IMR-90 (cell line): Measurements from ENCODE around the gene ASTN2. TPM values are rescaled to one million over a fixed set of nuclear protein-coding genes. Genes with fewer than 3 reads are reported as not detected.

Experiments used
- ATAC-seq: fragments of 200-7000 bp; cut with Tn5 transposase; 2 replicates; pipeline ENCODE4 v1.9.1; 2020; ENCODE audit warnings: low read depth, mild to moderate bottlenecking, moderate library complexity
- BruUV-seq: library from RNA; stranded (reverse); fragments of 400-500 nt; replicated peaks from 2 replicates; lab custom pipeline; 2021; lab: Mats Ljungman, UMichigan
- CTCF ChIA-PET: fragments of 300-600 bp; formaldehyde crosslinking; extraction: SDS; loops from one replicate; lab custom pipeline; 2021; ENCODE audit warnings: antibody characterized with exemption; lab: Yijun Ruan, JAX
- POLR2A ChIA-PET: fragments of 300-600 bp; sonication (Branson Sonifier 250); formaldehyde crosslinking; loops from one replicate; lab custom pipeline; 2022; ENCODE audit warnings: antibody characterized with exemption; ENCODE audit not compliant: unreplicated experiment; lab: Charles Lee
- DNase-seq: peaks from one replicate; pipeline ENCODE4 v3.0.0; 2013
- H2AFZ ChIP-seq: replicated peaks from 2 replicates; pipeline ENCODE3; 2013; ENCODE audit warnings: low read length, mild to moderate bottlenecking; ENCODE audit not compliant: poor library complexity
- H2AK5ac ChIP-seq: 2 replicates; pipeline ENCODE4 v1.6.1; 2013; ENCODE audit warnings: low read depth, low read length, inconsistent platforms
- H2AK9ac ChIP-seq: replicated peaks from 2 replicates; pipeline ENCODE3; 2013; ENCODE audit warnings: mild to moderate bottlenecking, low read depth, low read length, moderate library complexity; ENCODE audit not compliant: poor library complexity
- H2BK120ac ChIP-seq: 2 replicates; pipeline ENCODE4 v1.6.1; 2013; ENCODE audit warnings: low read depth, low read length, inconsistent platforms
- H2BK15ac ChIP-seq: 3 replicates; pipeline ENCODE4 v1.6.1; 2013; ENCODE audit warnings: low read depth, low read length, inconsistent platforms
- H2BK20ac ChIP-seq: 2 replicates; pipeline ENCODE4 v1.6.1; 2013; ENCODE audit warnings: low read depth, mild to moderate bottlenecking, inconsistent platforms, low read length, moderate library complexity
- H2BK5ac ChIP-seq: 2 replicates; pipeline ENCODE4 v1.6.1; 2013; ENCODE audit warnings: mild to moderate bottlenecking, low read depth, low read length, inconsistent platforms; ENCODE audit not compliant: poor library complexity, severe bottlenecking
- H3K14ac ChIP-seq: replicated peaks from 2 replicates; pipeline ENCODE4 v1.6.1; 2013; ENCODE audit warnings: low read depth, low read length, inconsistent platforms
- H3K18ac ChIP-seq: 2 replicates; pipeline ENCODE4 v1.6.1; 2013; ENCODE audit warnings: low read depth, low read length, control low read depth
- H3K23ac ChIP-seq: 2 replicates; pipeline ENCODE4 v1.6.1; 2013; ENCODE audit warnings: low read depth, low read length, inconsistent platforms
- H3K27ac ChIP-seq: 2 replicates; pipeline ENCODE4 v1.5.1; 2013; ENCODE audit warnings: mild to moderate bottlenecking, control low read depth, low read length; ENCODE audit not compliant: insufficient read depth
- H3K27me3 ChIP-seq: 2 replicates; pipeline ENCODE4 v1.6.1; 2013; ENCODE audit warnings: low read length; ENCODE audit not compliant: control insufficient read depth, insufficient read depth
- H3K36me3 ChIP-seq: 2 replicates; pipeline ENCODE4 v1.6.1; 2013; ENCODE audit warnings: low read length, mixed read lengths; ENCODE audit not compliant: control insufficient read depth, insufficient read depth
- H3K4ac ChIP-seq: 2 replicates; pipeline ENCODE4 v1.6.1; 2013; ENCODE audit warnings: low read depth, low read length, inconsistent platforms
- H3K4me1 ChIP-seq: 2 replicates; pipeline ENCODE4 v1.6.1; 2013; ENCODE audit warnings: low read length, mixed read lengths; ENCODE audit not compliant: control insufficient read depth, insufficient read depth
- H3K4me2 ChIP-seq: 2 replicates; pipeline ENCODE4 v1.6.1; 2013; ENCODE audit warnings: low read depth, mild to moderate bottlenecking, control low read depth, low read length, moderate library complexity
- H3K4me3 ChIP-seq: 2 replicates; pipeline ENCODE4 v1.5.1; 2013; ENCODE audit warnings: low read depth, mild to moderate bottlenecking, control low read depth, low read length, moderate library complexity; ENCODE audit not compliant: insufficient read depth
- H3K56ac ChIP-seq: 2 replicates; pipeline ENCODE4 v1.6.1; 2013; ENCODE audit warnings: low read length, inconsistent platforms; ENCODE audit not compliant: insufficient read depth; ENCODE audit errors: extremely low read depth
- H3K79me1 ChIP-seq, 2 experiments: 2 replicates each; pipeline ENCODE4 v1.6.1; 2013; ENCODE audit warnings: low read length in 2 of 2, inconsistent platforms in 1 of 2, low read depth in 1 of 2
- H3K9ac ChIP-seq: 2 replicates; pipeline ENCODE4 v1.6.1; 2013; ENCODE audit warnings: low read depth, low read length, control low read depth
- H3K9me1 ChIP-seq: 2 replicates; pipeline ENCODE4 v1.6.1; 2013; ENCODE audit warnings: low read length, inconsistent platforms; ENCODE audit not compliant: insufficient read depth
- H3K9me3 ChIP-seq: 2 replicates; pipeline ENCODE4 v1.6.1; 2013; ENCODE audit warnings: low read length; ENCODE audit not compliant: control insufficient read depth, insufficient read depth
- H4K20me1 ChIP-seq: 2 replicates; pipeline ENCODE4 v1.6.1; 2013; ENCODE audit warnings: low read length, inconsistent platforms; ENCODE audit not compliant: insufficient read depth
- H4K5ac ChIP-seq: 2 replicates; pipeline ENCODE4 v1.6.1; 2013; ENCODE audit warnings: mild to moderate bottlenecking, low read depth, low read length, control low read depth
- H4K8ac ChIP-seq, 2 experiments: 2 replicates each; pipeline ENCODE4 v1.6.1; 2013; ENCODE audit warnings: low read depth in 2 of 2, low read length in 2 of 2, control low read depth in 1 of 2, inconsistent platforms in 1 of 2
- H4K91ac ChIP-seq: 2 replicates; pipeline ENCODE4 v1.6.1; 2013; ENCODE audit warnings: low read depth, low read length, inconsistent platforms; ENCODE audit not compliant: insufficient read depth
- CHD1 ChIP-seq: IDR thresholded peaks from 2 replicates; pipeline ENCODE4 v1.6.1; 2012; ENCODE audit warnings: low read depth, low read length, improper control_type of control experiment
- MAFK ChIP-seq: IDR thresholded peaks from 2 replicates; pipeline ENCODE4 v1.6.1; 2012; ENCODE audit warnings: low read depth, low read length, improper control_type of control experiment
- MAZ ChIP-seq: IDR thresholded peaks from 2 replicates; pipeline ENCODE4 v1.6.1; 2012; ENCODE audit warnings: low read depth, mild to moderate bottlenecking, low read length, improper control_type of control experiment, moderate library complexity, borderline replicate concordance
- RFX5 ChIP-seq: IDR thresholded peaks from 2 replicates; pipeline ENCODE4 v1.8.0; 2012; ENCODE audit warnings: low read depth, mild to moderate bottlenecking, low read length, moderate library complexity
- SMC3 ChIP-seq: fragments of 150-350 bp; IDR thresholded peaks from 2 replicates; pipeline ENCODE4 v1.6.1; 2016; ENCODE audit warnings: low read depth, mild to moderate bottlenecking, antibody characterized with exemption, low read length, moderate library complexity
- WGBS, 2 experiments: methylation state at CpG; one replicate each; pipeline versions ENCODE4 v1.1.5 to v1.1.7; 2013; ENCODE audit warnings: missing lambda C conversion rate in 2 of 2; ENCODE audit not compliant: insufficient read length in 1 of 2; ENCODE audit errors: extremely low coverage in 2 of 2; 5-methylcytosine and 5-hydroxymethylcytosine counted together
- dilution Hi-C: fragments of 300-500 bp; cut with HindIII; formaldehyde crosslinking; loops from one replicate; pipeline ENCODE4 v1.14.3; 2018; ENCODE audit warnings: low sequenced_read_pairs; ENCODE audit not compliant: unreplicated experiment
- in situ Hi-C: fragments of 300-500 bp; cut with MboI; formaldehyde crosslinking; loops from 3 replicates; pipeline ENCODE4 v1.14.3; 2019; ENCODE audit warnings: low sequenced_read_pairs, inconsistent platforms, mixed read lengths
- intact Hi-C: fragments of 100-400 bp; cut with micrococcal nuclease; formaldehyde crosslinking; loops from 2 replicates; pipeline ENCODE4 v1.10.0; 2022
- polyA plus RNA-seq, 3 experiments: library from polyadenylated mRNA; depleted of rRNA; stranded (reverse); fragments of >200 nt; gene quantifications; 2 replicates each; pipeline ENCODE4 v1.2.3, GENCODE V29; 2012; ENCODE audit warnings: low replicate concordance in 1 of 3
- total RNA-seq: library from RNA; depleted of rRNA; stranded (reverse); fragments of >200 nt; gene quantifications from 2 replicates; pipeline ENCODE4 v1.2.3, GENCODE V29; 2012
- TF ChIP-seq, protein P1 (sequence below): fragments of 150-350 bp; IDR thresholded peaks from 2 replicates; pipeline ENCODE4 v1.6.1; 2017; ENCODE audit warnings: mild to moderate bottlenecking, antibody characterized with exemption, low read length, low read depth

Gene ASTN2
- total and polyA plus RNA-seq, 2 of the 4 experiments (the other 2 are of a cell fraction): 3.8 to 6.8 TPM

DNA sequence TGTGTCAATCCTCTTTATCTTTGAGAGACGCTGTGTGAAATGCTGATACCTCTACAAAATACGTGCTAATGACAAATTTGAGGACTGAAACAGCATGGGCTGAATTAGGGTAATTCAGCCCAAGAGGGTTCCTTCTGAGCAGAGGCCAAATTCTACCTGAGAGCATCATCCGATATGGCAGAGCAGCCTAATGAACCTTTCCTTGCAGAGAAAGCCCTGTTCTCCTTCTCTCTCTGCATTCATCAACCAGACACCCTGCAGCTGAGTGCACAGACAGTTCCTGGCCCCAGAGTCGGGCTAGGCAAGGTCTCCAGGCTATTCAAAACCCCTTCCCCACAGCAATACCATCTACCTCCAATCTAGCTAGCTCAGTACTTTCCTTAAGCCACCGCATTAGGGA lies 649.8 kb downstream of the ASTN2 start:
- no peak overlapping the region for H3K4ac ChIP-seq
- H3K79me1 ChIP-seq: no peaks in the 10 kb centered on the region
- no peaks in the 10 kb centered on the region for H3K36me3 ChIP-seq
- no CpG with 5 or more reads among the region's 5 CpGs for WGBS, 2 experiments
- no peak overlapping the region for H4K8ac ChIP-seq
- no peaks in the 10 kb centered on the region for H3K9me1 ChIP-seq
- dilution Hi-C loops: no loop called here
- no peak overlapping the region for H2BK15ac ChIP-seq
- DNase-seq: no peak
- H4K5ac ChIP-seq: no peak overlapping the region
- no peak overlapping the region for H2BK20ac ChIP-seq
- H3K18ac ChIP-seq: no peak overlapping the region
- no peak overlapping the region for H3K4me3 ChIP-seq
- H3K4me2 ChIP-seq: no peak overlapping the region
- no peak overlapping the region for H2AFZ ChIP-seq
- no peak overlapping the region for H4K91ac ChIP-seq
- H3K9me3 ChIP-seq: no peaks in the 10 kb centered on the region
- no peak overlapping the region for H2BK120ac ChIP-seq
- no peak overlapping the region for H3K23ac ChIP-seq
- no peak overlapping the region for H3K27ac ChIP-seq
- no TSS peak for BruUV-seq
- H3K14ac ChIP-seq: no peak overlapping the region
- CTCF ChIA-PET: no interaction called here
- no peaks in the 10 kb centered on the region for H3K4me1 ChIP-seq
- H4K20me1 ChIP-seq: no peaks in the 10 kb centered on the region
- in situ Hi-C loops: no loop called here
- H2AK5ac ChIP-seq: no peak overlapping the region
- POLR2A ChIA-PET: no interaction called here
- no peak overlapping the region for H3K9ac ChIP-seq
- no peak overlapping the region for H2BK5ac ChIP-seq
- no peak overlapping the region for H2AK9ac ChIP-seq
- intact Hi-C loops: no loop called here
- H3K27me3 ChIP-seq: peaks cover 2% of the 10 kb centered on the region; the same call in 1 of the 2 replicates
- no peak for ATAC-seq
- no peak for TF ChIP-seq CHD1
- TF ChIP-seq MAFK: no peak
- no peak for TF ChIP-seq RFX5
- no peak for TF ChIP-seq SMC3
- no peak for TF ChIP-seq MAZ
- TF ChIP-seq, protein P1, sequence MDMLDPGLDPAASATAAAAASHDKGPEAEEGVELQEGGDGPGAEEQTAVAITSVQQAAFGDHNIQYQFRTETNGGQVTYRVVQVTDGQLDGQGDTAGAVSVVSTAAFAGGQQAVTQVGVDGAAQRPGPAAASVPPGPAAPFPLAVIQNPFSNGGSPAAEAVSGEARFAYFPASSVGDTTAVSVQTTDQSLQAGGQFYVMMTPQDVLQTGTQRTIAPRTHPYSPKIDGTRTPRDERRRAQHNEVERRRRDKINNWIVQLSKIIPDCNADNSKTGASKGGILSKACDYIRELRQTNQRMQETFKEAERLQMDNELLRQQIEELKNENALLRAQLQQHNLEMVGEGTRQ: no peak
- no peak overlapping the region for H3K56ac ChIP-seq
